DMS 273 (cell line): ENCODE data around the gene LINC00237.

Experiments used
- DNase-seq: peaks from one replicate; lab custom pipeline; 2025; ENCODE audit not compliant: unreplicated experiment; lab: John Stamatoyannopoulos, UW

The LINC00237 gene

DNA sequence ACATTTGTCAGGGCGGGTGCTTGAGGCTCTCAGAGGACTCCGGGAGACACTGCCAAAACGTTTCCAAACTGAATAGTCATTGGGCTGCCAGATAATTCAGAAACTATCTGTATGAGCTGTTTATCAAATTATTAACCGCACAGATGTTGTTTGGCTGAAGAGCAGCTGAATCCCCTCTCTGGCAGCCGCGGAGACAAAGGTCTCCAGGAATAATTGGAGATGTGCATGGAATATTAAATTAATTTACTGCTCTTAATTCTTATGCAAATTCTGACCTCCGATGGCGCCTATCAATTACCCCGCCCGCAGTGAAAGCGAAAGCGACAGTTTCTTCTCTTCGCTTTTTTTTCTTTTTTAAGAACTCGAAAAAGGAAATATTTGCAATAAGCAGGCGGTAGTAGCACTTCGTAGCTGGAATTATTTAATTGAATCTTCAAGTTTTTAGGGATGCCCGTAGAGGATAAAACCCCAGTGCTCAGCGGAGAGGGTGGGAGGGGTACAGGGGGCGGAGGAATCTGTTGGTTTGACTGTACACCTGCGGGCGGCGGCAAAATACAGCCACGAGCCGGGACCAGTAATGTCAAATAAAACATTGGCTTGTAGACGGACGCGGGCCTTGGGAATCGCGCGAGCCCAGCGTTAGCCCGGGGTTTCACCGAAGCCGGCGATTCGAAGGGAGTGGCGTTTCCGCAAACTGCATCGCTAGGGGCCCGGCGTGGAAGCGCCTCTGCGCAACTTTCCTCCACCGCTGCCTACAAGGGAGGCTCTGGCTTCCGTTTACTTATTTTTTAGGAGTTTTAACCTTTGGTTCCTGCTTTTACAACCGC, 6.2 kb downstream of the LINC00237 start:
- peak; percentile 81 for DNase-seq

DNA sequence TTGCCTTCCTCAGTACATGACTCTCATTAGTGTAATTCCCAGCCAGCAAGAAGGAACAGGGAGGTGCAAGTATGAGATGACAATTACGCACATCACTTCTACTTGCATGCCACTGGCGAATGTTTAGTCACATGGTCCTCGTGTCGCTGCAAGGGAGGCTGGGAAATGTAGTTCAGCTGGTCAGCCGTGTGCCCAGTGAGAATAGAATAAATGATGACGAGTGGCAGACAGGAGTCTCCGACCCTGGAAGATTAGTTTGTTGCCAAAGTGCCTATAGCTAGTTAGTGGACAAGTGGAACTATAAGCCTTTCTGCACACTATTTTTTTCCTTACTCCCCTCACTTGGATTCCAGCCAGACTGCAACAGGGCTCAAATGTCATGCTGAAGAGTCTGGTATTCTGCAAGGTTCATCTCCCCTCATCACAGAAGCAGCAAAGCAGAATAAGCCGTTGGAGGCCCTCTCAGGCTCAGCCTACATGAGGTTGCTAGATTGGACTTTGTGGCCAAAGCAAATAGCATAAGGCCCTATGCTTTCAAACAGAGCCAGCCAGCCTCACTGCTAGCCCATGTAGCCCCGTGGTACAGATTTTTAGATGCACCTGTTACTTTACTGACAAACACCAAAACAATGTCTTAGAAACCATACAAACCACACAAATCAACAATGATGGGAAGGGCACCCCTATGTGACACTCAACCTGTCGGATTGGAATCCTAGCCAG, 9.7 kb downstream of the LINC00237 start:
- peak; percentile 31 for DNase-seq

DNA sequence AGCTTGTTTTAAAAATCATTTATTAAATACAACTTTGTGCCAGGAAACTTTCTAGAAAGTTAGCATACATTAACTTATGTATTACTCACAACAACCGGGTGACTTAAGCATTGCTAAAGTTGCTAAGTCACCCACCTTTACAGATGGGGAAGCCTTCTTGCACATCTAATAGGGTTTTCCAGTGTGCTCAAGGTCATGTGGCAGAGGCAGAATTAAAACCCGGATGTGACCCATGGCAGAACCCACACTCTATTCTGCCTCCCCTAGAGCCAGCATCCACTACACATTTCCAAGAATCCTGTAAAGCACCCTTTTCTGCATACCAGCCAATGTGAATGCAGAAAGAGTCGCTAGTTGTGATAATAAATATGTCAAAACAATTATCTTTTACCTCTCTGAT, 13.4 kb downstream of the LINC00237 start:
- no peak for DNase-seq

- DNase-seq, result no peak
Observed at GRCh38 chr20:21090721-21091120, 15.4 kb downstream of the LINC00237 start.

GRCh38 chr20:21090111-21090618, 16.0 kb downstream of the LINC00237 start:
- no peak for DNase-seq

DNA sequence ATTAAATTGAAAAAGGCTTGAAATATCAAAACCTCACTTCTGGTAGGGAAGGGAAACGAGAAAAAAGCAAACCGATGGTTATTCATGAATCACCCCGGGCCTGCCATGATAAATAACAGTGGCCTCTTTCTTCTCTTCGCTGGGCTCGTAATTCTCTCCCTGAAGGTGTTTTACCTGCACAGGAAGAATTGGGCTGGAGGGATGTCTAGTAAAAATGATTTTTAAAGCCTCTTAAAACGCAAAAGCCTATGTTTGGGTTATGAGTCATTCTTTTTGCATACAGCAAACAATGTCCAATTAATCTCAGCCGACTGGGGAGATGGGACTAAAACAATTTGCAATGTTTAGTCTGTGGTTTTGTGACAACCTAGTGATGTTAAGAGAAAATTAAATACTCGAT, 16.8 kb downstream of the LINC00237 start:
- DNase-seq, result no peak

DNA sequence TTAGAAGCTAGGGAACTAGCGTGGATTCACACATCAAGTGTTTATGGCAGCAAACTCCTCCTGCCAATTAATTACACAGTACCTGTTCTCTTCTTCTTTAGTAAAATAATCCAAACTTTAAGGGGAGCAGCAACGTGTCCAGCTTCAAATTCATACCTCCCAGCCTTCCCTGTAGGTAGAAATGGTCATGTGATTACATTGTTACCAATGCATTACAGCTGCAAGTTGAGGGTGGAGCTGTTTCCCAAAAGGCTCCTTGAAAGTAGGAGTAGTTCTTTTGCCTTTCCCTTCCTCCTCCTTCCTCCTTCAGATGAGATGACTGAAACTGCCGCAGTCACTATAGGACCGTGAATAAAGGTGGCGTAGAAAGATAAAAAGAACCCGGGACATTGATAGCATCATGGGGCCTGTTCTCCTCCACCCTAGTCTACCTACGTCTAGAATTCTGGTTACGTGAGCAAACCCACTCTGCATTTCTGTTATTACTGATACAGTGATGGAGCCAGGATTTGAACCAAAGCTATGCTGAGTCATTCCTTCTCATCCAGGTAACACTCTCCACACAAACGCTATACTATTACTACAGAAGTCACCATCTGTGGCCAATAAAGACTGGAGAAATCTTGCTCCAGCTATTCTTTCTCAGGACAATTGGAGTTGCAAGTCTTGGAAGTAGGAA, 18.2 kb downstream of the LINC00237 start:
- DNase-seq, result no peak

DNA sequence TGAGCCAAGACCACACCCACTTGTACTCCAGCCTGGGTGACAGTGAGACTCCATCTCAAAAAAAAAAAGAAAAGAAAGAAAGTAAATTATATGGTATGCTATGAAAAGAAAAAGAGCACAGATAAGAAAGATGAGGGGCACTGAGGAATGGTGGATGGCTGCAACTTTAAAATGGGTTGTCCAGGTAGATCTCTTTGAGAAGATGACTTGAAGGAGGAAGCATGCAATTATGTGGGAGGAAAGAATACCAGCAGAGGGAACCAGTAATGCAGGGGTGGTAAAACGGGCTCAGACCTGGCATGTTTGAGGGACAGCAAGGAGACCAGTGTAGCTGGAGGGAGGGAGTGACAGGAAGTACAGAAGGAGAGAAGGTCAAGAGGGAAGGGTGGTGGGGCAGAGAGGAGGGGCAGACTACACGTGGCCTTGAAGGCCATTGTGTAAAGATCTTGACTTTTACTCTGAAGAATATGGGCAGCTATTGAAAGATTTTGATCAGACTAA, 22.3 kb downstream of the LINC00237 start:
- DNase-seq, result no peak

- DNase-seq, result no peak
Observed at GRCh38 chr20:21082584-21082983, 23.6 kb downstream of the LINC00237 start.

DNA sequence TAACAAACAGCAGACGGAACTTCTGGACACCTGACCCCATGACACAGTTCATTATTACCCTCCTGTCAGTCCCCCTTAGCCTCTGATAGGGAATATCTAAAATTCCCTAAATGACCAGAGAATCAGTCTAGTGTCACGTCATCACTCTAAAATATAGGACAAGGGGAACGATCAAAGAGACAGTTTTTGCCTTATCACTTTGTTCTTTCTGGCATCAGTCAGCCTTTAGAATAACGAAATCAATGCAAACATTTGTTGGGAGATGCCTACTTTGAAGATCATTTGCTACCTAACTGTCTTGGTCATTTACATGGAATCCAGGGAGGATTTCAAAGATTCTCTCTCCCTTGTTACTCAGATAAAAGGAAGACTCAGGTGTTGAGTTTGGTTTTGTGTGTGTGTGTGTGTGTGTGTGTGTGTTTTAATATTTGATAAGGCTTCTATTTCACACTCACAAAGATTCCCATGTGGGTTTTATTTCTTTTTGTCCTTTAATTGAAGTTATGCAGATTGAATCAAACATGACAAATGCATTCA, 28.3 kb downstream of the LINC00237 start:
- DNase-seq, result no peak

DNA sequence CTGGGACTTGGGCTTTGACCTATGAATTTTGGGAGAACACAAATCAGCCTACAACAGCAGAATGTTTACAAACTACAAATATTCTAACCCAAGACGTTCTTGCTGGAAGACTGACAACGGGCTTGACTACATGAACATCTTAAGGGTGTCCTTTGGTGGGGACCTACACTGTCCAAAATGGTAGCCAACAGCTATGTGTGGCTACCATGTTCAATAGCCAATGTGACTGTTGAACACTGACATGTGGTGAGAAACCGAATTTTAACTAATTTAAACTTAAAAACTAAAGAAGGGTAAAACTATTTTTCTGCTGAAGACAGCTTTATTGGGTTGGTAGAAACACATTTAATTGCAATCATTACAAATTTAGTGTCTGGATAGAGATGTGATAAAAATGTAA, 30.1 kb downstream of the LINC00237 start:
- DNase-seq, result no peak

GRCh38 chr20:21075471-21075870, 30.7 kb downstream of the LINC00237 start:
- no peak for DNase-seq

DNA sequence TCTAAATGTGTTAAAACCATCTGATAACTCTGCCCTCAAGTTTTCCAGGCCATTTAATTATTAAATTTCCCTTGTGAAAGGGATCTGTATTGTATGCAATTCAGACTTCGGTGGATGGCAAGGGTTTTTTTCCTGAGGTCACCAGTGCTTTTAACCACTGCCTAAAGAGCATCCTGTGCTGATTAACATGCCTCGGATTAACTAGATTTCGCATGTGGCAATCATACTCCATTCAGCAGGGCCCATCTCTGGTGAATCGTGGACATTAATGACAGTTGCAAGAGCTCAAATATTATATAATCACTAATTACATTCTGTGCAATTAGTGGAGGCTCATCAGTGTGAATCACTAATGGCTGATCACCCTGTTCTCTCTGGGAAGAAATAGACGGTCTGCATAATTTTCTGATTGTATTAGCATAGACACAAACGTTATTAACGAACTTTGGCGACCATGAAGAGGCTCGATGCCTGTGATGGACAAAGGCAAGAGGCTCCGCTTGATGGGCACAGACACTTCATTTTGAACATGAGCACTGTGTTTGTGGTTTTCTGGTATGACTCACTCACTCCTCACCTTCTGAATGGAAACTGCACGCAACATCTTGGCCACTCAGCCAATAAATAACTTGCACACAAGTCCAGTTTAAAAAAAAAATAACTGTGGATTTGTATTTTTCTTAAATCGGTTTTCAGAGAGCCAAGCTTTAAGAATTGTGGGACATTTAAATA, 31.4 kb downstream of the LINC00237 start:
- DNase-seq, result no peak

DNA sequence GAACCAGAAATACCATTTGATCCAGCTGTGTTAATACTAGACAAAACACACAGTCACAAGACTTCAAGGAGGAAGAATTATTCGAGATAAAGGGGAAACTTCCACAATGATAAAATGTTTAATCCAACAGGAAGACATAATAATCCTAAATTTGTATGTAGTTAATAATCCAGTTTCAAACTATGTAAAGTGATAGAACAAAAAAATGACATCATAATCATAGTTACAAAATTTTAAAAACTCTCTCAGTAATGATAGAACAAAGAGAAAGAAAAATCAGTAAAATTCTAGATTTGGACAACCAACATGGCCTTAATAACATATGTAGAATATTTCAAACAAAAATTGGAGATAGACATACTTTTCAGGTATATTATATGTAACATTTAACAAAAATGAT, 38.9 kb downstream of the LINC00237 start:
- DNase-seq, result no peak

DNA sequence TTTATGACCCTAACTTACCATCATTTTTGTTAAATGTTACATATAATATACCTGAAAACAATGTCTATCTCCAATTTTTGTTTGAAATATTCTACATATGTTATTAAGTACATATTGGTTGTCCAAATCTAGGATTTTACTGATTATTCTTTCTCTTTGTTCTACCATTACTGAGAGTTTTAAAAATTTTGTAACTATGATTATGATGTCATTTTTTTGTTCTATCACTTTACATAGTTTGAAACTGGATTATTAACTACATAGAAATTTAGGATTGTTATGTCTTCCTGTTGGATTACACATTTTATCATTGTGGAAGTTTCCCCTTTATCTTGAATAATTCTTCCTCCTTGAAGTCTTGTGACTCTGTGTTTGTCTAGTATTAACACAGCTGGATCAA, 41.2 kb downstream of the LINC00237 start:
- no peak for DNase-seq

- DNase-seq, result no peak
Observed at GRCh38 chr20:21063276-21063675, 42.9 kb downstream of the LINC00237 start.

DNA sequence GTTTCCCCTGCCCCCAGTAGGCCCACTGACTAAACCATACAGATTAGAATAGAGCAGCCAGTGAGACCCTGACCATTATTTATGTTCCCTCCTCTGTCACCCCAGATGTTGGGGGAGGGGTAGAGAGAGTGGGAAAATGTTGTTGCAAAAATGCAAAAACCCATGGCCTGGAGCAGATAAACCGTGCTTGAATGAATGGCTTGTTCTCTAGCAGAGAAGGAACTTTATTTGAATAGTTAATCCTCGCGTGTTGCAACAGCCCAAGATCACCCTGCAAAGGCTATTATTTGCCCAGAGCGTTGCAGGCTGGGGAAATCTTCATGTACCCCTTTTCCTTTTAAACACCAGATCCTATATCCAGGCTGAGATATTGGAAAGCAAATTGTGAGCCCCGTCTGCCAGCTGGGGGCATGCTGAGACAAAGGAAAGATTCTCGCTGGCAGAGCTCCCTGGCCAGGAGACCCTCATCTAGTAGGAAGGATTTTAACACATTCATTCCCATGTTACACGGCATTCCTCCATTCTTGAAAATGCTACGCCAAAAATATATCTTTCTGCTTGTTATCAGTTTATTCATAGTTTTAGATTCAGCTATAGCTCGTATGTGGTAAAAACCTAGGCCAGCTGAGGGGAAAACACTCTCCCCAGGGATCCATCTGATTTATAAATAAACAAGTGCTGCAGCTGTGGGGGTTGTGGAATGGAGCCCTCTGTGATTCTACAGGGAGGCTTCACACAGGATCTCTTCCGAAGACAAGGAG, 53.0 kb downstream of the LINC00237 start:
- peak; percentile 58 for DNase-seq

- DNase-seq, result no peak
Observed at GRCh38 chr20:21052686-21053001, 53.5 kb downstream of the LINC00237 start.

DNA sequence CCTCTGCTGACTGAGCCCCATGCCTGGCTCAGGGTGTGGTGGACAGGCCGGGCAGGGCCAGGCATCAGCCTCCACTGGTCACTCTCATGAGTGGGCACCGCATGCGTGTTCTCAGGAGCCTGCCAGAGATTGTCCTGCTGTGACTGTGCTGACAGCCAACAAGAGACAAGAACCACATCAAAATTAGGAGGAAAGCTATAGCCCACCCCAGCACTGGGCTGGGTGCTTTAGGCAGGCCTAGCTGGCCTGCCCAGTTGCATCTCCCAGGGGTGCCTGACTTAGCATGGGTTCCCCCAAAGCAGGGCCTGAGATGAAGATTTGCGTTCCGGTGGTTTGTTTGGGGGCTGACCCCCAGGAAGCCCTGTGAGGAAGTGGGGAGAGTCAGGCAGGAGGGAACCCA, 53.9 kb downstream of the LINC00237 start:
- DNase-seq, result no peak

DNA sequence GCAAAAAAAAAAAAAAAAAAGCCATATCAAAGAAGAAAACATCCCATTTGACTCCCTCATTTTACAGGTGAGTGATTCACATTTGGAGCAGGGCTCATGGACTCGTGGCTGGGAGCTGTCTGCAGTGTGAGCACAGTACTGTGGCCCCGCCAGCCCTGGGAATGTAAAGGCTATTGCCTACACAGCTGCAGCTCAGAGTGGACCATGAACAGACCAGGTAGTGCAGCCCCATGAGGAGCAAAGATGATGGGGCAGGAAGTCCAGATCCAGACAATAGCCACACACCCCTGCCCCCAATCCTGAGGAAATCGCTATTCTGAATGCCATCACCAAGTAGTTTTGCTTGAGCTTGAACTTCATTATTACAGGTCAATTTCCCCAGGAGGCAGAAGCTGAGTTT, 55.4 kb downstream of the LINC00237 start:
- no peak for DNase-seq
